Stimulated activated CD8-positive, alpha-beta memory T cell treated with anti-CD3 and anti-CD28 coated beads, Interleukin-15, amount 100 ng/mL, for 4 hours (primary cell): Measurements from ENCODE around the gene LAMC2.

ENCODE experiments used
- DNase-seq, 2 donors: peaks; one replicate each; pipeline ENCODE4 v3.0.0-alpha.2; 2020; ENCODE audit warnings: low read depth in 2 of 2

LAMC2 gene

DNA sequence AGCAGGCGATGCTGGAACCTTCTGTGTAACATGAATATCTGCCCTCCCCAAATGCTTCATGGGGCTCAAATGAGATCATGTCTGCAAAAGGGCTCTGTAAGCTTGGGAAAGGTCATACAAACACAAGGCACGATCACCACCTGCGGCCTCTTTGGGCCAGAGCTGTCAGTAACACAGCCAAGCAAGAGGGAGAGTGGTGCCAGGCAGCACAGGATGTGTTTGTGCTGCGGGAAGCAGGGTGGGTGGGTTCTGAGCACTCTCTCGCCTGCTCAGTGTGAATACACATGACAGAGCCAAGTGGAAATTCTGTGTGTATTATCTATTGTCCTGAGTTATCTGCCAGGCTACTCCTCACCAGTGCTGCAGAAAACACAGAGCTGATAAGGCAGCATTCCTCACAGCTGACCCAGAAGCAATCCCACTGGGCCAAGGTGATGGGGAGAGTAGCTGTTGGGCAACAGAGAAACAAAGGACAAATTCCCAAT lies 101.2 kb downstream of the LAMC2 start:
- no peak for DNase-seq

DNA sequence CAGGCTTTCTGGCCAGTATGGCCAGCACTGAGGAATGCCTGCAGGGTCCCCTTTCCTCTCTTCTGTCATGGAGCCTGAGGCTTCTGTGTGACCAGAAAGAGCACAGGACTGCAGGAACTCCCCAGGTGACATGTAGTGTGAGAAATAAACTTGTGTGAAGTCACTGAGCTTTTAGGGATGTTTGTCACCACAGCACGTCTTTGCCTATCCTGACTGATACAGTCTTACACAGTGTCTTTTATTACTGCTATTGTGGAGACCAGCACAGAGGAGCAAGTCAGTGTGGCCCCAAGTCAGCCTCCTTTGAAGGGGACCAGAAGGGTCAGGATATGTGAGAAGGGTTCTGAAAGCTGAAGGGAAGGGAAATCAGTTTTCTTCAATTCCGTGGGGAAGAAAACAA lies 102.5 kb downstream of the LAMC2 start:
- DNase-seq, result no peak

DNA sequence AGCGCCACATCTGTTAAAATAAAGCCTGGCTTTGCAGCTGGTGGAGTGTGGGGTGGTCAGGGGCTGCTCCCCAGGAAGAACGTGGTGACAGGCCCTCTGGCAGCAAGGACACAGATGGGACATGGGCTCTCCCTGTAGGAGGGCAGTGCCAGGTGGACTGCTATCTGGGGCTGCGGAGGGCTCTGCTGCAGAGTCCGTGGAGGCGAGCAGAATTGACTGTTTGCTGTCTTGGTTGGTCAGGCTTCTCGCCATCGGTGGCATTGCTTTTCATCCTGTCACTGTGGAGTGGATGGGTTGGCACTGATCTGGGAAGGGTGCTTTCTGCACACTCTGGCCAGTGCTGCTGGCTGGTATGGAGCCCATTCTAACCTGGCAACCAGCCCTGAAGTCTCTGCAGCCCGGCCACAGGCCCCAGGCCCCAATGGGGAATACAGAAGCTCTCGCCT lies 103.0 kb downstream of the LAMC2 start:
- no peak for DNase-seq

DNA sequence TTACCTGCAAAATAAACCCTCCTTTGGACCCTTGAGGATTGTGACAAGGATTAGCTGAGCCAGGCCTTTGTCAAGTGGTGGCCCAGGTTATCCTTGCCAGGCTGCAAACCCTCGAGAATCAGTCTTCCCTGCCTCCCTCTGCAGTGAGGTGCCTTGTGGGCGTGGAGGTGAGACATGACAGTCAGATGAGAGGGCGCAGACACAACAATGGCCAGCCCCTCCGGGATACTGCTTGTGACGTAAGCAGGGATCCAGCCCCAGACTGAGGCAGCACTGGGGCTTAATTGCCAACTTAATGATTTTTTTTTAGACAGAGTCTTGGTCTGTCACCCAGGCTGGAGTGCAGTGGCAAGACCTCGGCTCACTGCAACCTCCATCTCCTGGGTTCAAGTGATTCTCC lies 104.6 kb downstream of the LAMC2 start:
- no peak for DNase-seq

DNA sequence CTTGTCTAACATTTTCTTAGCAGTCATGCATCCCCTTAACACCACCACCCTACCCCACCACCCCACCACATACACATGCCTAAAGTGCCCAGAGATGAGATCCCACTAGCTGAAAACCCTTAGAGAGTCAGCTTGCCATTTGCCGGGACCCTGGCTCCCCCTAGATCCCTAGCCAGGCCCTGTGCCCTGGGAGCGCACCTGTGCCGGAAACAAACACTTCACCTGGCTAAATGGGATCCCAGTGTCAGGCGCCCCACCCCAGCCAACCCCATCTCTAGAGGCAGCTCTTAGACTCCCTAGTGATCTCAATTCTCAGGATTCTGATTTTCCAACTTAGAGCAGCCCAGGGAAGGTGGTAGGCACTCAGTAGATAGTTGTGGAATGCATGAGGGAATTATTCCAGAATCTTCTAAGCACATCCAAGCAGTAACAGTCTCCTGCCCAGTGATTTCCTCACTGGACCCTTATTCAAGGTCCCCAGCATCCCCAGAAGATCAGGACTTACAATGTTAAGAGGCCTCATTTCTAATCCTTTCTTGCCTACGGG lies 105.2 kb downstream of the LAMC2 start:
- DNase-seq, result no peak

DNA sequence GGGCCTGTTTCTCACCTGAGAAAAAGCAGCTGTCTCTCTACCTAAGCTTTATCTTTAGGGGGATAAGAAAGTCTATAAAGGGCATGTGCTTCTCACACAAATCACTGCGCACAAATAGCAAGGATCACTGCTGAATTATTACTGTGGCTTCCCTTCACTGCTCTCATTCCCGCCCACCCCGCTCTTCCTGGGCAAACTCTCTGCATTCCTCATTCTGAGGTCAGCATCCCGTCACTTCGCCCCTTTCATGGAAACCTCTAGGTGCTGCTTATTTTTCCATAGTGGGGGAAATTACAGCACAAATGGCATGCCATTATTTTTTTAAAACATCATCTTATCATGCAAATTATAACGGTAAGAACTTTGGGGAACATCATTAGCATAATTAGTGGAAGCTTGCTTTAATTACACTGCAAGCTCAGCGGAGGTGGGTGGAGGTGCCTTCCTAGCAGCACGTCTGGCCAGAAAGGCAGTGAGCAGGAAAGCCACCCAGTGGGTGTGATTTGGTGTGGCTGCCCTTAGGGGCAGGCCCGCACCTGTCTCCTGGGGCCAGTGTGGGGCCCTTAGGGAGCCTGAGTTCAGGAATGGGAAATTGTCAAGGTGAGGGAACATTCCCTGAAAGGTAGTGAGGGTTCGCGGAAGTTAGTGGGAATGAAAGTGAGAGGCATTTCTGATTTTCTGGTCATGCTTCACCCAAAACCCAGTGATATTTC lies 105.9 kb downstream of the LAMC2 start:
- no peak for DNase-seq

DNA sequence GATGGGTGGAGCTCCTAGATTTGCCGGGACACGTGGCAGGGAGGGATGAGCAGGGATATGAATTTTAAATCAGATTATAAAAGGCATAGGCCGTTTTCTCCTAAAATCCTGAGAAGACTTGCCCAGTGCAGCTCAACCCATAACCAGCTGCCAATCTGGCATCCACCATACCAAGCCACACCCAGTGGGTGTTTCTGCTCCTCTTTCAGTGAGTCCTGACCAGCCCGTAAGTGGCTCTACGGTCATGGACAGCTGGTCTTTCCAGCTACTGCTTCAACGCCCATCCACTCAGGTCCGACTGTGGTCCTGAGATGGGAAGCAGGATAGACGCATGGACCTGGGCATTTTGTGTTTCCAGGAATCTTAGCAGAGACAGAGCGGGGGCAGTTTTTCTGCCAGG lies 107.2 kb downstream of the LAMC2 start:
- DNase-seq, result no peak

DNA sequence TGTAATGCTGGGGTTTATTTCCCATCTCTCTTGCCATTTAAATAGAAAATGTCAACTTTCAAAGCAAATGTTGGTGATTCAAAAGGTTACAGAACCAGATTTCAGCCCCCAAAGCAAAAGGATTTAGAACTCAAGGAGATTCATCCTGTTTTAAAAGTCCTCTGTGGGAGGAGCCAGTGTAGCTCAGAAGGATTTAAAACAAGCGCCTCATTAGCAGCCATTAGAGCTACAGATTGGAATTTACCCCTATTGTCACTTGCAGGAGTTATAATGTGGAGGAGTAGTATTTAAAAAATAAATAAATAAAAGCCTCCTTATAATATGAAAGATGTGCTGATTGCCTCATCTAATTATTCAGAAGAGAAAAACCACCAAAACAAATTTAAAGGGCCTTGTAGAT lies 107.8 kb downstream of the LAMC2 start:
- DNase-seq, result no peak
